A549 (cell line): ENCODE data around the gene CAMKV. TPM values are rescaled to one million over a fixed set of nuclear protein-coding genes. Genes with fewer than 3 reads are reported as not detected.
"Not testable (repeated sequence)": the region's sequence is repeated elsewhere in the genome, so short reads cannot be mapped to it uniquely, and the experiment has no call there.

Source experiments
- ATAC-seq, 2 experiments: fragments of 200-7000 bp in 1 of 2; fragments of >200 bp in 1 of 2; cut with Nextera tagmentation in 1 of 2; cut with Tn5 transposase in 1 of 2; 3 replicates each; pipeline versions ENCODE4 v1.8.0 to v1.9.1; 2018 to 2020; ENCODE audit warnings: mild to moderate bottlenecking in 1 of 2, moderate library complexity in 1 of 2
- CTCF ChIA-PET: fragments of 300-600 bp; sonication (Branson Sonifier 250); formaldehyde crosslinking; extraction: SDS; loops from one replicate; lab custom pipeline; 2021; ENCODE audit warnings: antibody characterized with exemption, inconsistent platforms; lab: Yijun Ruan, JAX
- POLR2A ChIA-PET: fragments of 350-600 bp; formaldehyde crosslinking; extraction: SDS; loops from one replicate; lab custom pipeline; 2021; ENCODE audit warnings: antibody characterized with exemption, inconsistent platforms; lab: Yijun Ruan, JAX
- DNase-seq, 2 experiments: peaks; one replicate each; pipeline versions ENCODE4 v3.0.0 to v3.0.0-alpha.2; 2011 to 2016; ENCODE audit warnings: low read depth in 1 of 2, low spot score in 1 of 2
- FAIRE-seq: peaks from 2 replicates; lab custom pipeline; 2011; peaks lifted over from hg19 to GRCh38; lab: Jason Lieb, UNC
- H3K27ac ChIP-seq, 2 experiments: fragments of >200 bp; sonication (Bioruptor Twin); formaldehyde crosslinking; 3 replicates each; pipeline ENCODE4 v1.5.1; 2016 to 2017
- H3K4me1 ChIP-seq: fragments of >200 bp; sonication (Bioruptor Twin); formaldehyde crosslinking; 3 replicates; pipeline ENCODE4 v1.6.1; 2016
- H3K4me2 ChIP-seq: fragments of >200 bp; sonication (Bioruptor Twin); formaldehyde crosslinking; 3 replicates; pipeline ENCODE4 v1.6.1; 2016
- H3K4me3 ChIP-seq: fragments of >200 bp; sonication (Bioruptor Twin); formaldehyde crosslinking; 3 replicates; pipeline ENCODE4 v1.5.1; 2016
- H3K9me3 ChIP-seq: fragments of >200 bp; sonication (Bioruptor Twin); formaldehyde crosslinking; 3 replicates; pipeline ENCODE4 v1.6.1; 2016
- CEBPB ChIP-seq, 2 experiments: fragments of >200 bp in 1 of 2; sonication (Bioruptor Twin) in 1 of 2; formaldehyde crosslinking in 1 of 2; IDR thresholded peaks; 2 replicates each; pipeline ENCODE4 v1.6.1; 2012 to 2016
- CHD2 ChIP-seq: fragments of 150-350 bp; IDR thresholded peaks from 2 replicates; pipeline ENCODE4 v1.6.1; 2014; ENCODE audit warnings: low read length; ENCODE audit not compliant: partially characterized antibody
- FOXS1 ChIP-seq: fragments of 250-450 bp; sonication (Bioruptor Pico); IDR thresholded peaks from 2 replicates; pipeline ENCODE4 v1.5.0; 2020; ENCODE audit warnings: mild to moderate bottlenecking, moderate library complexity
- HOXA7 ChIP-seq: fragments of 250-450 bp; sonication (Bioruptor Pico); IDR thresholded peaks from 2 replicates; pipeline ENCODE4 v1.5.0; 2020; ENCODE audit warnings: mild to moderate bottlenecking, moderate library complexity
- JUN ChIP-seq, 2 experiments: fragments of >200 bp; sonication (Bioruptor Twin); formaldehyde crosslinking; IDR thresholded peaks; 2 replicates in 1 of 2; 3 replicates in 1 of 2; pipeline ENCODE4 v1.6.1; 2016 to 2017
- JUNB ChIP-seq: fragments of >200 bp; sonication (Bioruptor Twin); formaldehyde crosslinking; IDR thresholded peaks from 2 replicates; pipeline ENCODE4 v1.6.1; 2016
- MAFK ChIP-seq: fragments of 450-650 bp; IDR thresholded peaks from 2 replicates; pipeline ENCODE4 v1.6.1; 2014; ENCODE audit not compliant: partially characterized antibody
- MAZ ChIP-seq: fragments of 150-350 bp; IDR thresholded peaks from 2 replicates; pipeline ENCODE4 v1.6.1; 2014; ENCODE audit warnings: antibody characterized with exemption, low read depth, low read length, borderline replicate concordance
- PHF8 ChIP-seq: fragments of 200-600 bp; sonication (generic); IDR thresholded peaks from 2 replicates; pipeline ENCODE4 v1.6.1; 2016; ENCODE audit warnings: low read depth, mild to moderate bottlenecking, antibody characterized with exemption, moderate library complexity, borderline replicate concordance
- POLR2A ChIP-seq: IDR thresholded peaks from 2 replicates; pipeline ENCODE4 v1.6.1; 2012; ENCODE audit warnings: mild to moderate bottlenecking, low read length
- RAD21 ChIP-seq, 2 experiments: fragments of >200 bp in 1 of 2; sonication (Bioruptor Twin) in 1 of 2; formaldehyde crosslinking in 1 of 2; IDR thresholded peaks in 1 of 2; conservative IDR thresholded peaks in 1 of 2; 2 replicates in 1 of 2; 3 replicates in 1 of 2; pipeline ENCODE4 v1.6.1; 2012 to 2018; ENCODE audit warnings: inconsistent platforms in 1 of 2
- RCOR1 ChIP-seq: fragments of 150-350 bp; IDR thresholded peaks from 2 replicates; pipeline ENCODE4 v1.6.1; 2014; ENCODE audit warnings: antibody characterized with exemption, low read length, low read depth
- SMC3 ChIP-seq: fragments of >200 bp; sonication (Bioruptor Twin); formaldehyde crosslinking; IDR thresholded peaks from 3 replicates; pipeline ENCODE4 v1.6.1; 2018; ENCODE audit warnings: inconsistent platforms
- SREBF2 ChIP-seq: fragments of 450-650 bp; IDR thresholded peaks from 2 replicates; pipeline ENCODE4 v1.6.1; 2014; ENCODE audit warnings: mild to moderate bottlenecking, moderate library complexity
- TFCP2L1 ChIP-seq: fragments of 250-450 bp; sonication (Bioruptor Pico); IDR thresholded peaks from 2 replicates; pipeline ENCODE4 v1.5.0; 2021; ENCODE audit warnings: mild to moderate bottlenecking
- ZSCAN20 ChIP-seq: fragments of 250-450 bp; sonication (Bioruptor Pico); IDR thresholded peaks from 2 replicates; pipeline ENCODE4 v1.8.0; 2022; ENCODE audit warnings: mild to moderate bottlenecking, moderate library complexity
- WGBS: methylation state at CpG from one replicate; pipeline ENCODE4 v1.1.6; 2017; ENCODE audit errors: missing lambda C conversion rate; 5-methylcytosine and 5-hydroxymethylcytosine counted together
- polyA plus RNA-seq, 4 experiments: library from polyadenylated mRNA; depleted of rRNA in 3 of 4; stranded (reverse); fragments of >200 nt; fragmentation: RNase III in 1 of 4; extraction: RNeasy Plus Mini Kit Qiagen cat#74134 plus additional on column Dnase treatment in 1 of 4; gene quantifications; 2 replicates in 3 of 4; 3 replicates in 1 of 4; pipeline ENCODE4 v1.2.3, GENCODE V29; 2011 to 2017
- TF ChIP-seq, protein P1 (sequence below): fragments of >200 bp; sonication (Bioruptor Twin); formaldehyde crosslinking; IDR thresholded peaks from 3 replicates; pipeline ENCODE4 v1.5.1; 2016
- TF ChIP-seq, protein P2 (sequence below): fragments of 150-350 bp; IDR thresholded peaks from 2 replicates; pipeline ENCODE4 v1.6.1; 2014; ENCODE audit warnings: low read depth, mild to moderate bottlenecking, low read length
- TF ChIP-seq, protein P3 (sequence below): IDR thresholded peaks from 2 replicates; pipeline ENCODE4 v1.6.1; 2012; ENCODE audit warnings: low read depth, borderline replicate concordance
- TF ChIP-seq, protein P4 (sequence below): IDR thresholded peaks from 2 replicates; pipeline ENCODE4 v1.6.1; 2012

The CAMKV gene
- polyA plus RNA-seq, 2 of the 4 experiments (the other 2 are of a cell fraction): 0.31 to 0.46 TPM

DNA sequence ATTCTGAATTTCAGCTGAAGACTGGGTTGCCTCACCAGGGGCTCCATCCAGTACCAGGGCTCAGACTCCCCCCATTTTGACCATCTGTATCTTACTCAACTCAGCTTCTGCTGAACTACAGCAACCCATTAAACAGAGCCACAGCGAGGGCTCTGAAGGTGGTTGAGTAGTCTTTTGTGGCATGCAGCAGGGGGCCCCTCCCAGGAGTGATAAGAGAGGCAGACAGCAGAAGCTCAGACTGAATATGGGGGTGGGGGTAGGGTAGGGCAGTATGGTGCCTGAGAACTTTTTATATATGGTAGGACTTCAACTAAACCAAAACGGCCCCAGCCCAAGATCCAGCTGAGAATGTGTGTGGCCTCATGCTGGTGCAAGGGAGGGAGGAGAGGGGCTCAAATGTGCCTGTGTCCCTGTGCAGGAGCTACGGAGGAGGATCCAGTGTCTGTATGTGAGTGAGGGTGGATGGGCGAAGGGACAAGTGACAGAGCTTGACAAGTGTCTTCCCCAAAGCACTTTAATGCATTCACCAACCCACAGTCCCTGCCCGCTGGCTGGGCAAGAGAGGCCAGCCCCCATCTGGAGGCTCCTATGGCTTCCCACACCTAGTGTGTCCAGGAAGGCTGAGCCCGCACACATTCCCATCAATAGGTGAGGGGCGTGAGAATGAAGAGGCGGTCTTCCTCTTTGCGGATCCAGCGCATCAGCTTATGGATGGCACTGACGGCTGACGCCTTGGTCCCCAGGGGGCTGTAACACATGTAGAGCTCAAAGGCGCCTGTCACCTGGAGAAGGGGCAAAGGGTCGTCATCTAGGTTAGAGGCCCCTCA, 38.9 kb upstream of the CAMKV start:
- CTCF ChIA-PET: interaction anchor here (1.0 to 3.8 kb wide), 5 partner anchors 9 to 107 kb away, joined by 3 to 37 read pairs (median 3); partner anchors contain the start of gene INKA1
- ATAC-seq (no peak), FAIRE-seq (no peak), DNase-seq (no peak)
- WGBS: 91% methylated on average over 13 of the region's 14 CpGs
- Histone ChIP-seq H3K4me1 (peaks cover 19% of the 10 kb centered on the region), H3K4me3 (no peak overlapping the region), H3K9me3 (no peaks in the 10 kb centered on the region), H3K4me2 (no peak overlapping the region), H3K27ac (no peak overlapping the region)
- POLR2A ChIA-PET: no interaction called here
- no peak for TF ChIP-seq TFCP2L1 (CRISPR knock-in tag)

DNA sequence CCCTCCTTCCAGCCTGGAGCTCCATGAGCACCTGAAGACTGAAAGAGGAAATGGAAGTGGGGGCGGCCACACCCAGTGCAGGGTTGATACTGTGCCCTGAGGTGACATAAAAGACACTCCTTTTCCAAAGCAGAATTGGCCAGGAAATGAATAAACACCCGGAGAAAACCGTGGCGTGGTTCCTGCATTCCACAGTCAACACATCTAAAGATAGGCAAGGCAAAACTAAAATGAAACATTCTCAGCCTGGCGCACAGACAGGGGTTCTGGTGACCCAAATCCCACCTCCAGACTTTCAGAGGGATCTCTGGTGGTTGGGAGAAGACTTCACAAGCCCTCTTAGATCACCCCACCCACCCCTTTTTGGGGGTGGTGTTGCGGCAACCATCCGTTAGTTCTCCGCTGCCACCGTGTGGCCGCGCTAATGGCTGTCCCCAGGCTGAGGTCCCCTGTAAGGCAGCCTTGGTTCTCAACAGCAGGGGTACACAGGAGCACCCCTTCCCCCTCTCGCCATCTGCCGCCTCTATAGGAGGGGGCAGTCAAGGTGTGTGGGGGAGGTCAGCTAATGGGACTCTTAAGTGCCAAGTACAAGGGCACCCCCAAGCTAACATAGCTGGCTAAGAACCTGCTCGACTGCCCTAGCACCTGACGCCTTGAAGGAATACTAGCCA, 36.5 kb upstream of the CAMKV start:
- WGBS: 22% methylated on average over 8 of the region's 15 CpGs
- ATAC-seq: peak; percentile 63 to 74; a peak in 5 of 6 replicates
- Histone ChIP-seq H3K4me2 (peak overlapping the region; percentile 85), H3K27ac (peak overlapping the region; percentile 51 to 84), H3K4me1 (peaks cover 42% of the 10 kb centered on the region), H3K4me3 (peak overlapping the region; percentile 24; the same call in 1 of the 3 replicates), H3K9me3 (no peaks in the 10 kb centered on the region)
- DNase-seq: peak; percentile 55 to 82
- TF ChIP-seq FOXS1 (no peak), RAD21 (conservative IDR thresholded peaks at IDR 0.05 in 1 of 2, IDR thresholded peaks at IDR 0.05 in 1 of 2) (peak; percentile 81 to 83), CHD2 (no peak), SMC3 (peak; percentile 84), HOXA7 (CRISPR knock-in tag) (no peak)
- TF ChIP-seq, protein P1, sequence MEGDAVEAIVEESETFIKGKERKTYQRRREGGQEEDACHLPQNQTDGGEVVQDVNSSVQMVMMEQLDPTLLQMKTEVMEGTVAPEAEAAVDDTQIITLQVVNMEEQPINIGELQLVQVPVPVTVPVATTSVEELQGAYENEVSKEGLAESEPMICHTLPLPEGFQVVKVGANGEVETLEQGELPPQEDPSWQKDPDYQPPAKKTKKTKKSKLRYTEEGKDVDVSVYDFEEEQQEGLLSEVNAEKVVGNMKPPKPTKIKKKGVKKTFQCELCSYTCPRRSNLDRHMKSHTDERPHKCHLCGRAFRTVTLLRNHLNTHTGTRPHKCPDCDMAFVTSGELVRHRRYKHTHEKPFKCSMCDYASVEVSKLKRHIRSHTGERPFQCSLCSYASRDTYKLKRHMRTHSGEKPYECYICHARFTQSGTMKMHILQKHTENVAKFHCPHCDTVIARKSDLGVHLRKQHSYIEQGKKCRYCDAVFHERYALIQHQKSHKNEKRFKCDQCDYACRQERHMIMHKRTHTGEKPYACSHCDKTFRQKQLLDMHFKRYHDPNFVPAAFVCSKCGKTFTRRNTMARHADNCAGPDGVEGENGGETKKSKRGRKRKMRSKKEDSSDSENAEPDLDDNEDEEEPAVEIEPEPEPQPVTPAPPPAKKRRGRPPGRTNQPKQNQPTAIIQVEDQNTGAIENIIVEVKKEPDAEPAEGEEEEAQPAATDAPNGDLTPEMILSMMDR: peak; percentile 74
- ChIA-PET POLR2A (interaction anchor here (0.6 kb wide), 1 partner anchor 103 kb away, joined by 3 read pairs; the partner anchor contains the start of gene INKA1), CTCF (interaction anchor here (0.6 to 4.9 kb wide), 28 partner anchors 9 to 205 kb away, joined by 3 to 46 read pairs (median 4); partner anchors contain the start of genes CAMKV, CDHR4 and INKA1)
- FAIRE-seq: no peak

DNA sequence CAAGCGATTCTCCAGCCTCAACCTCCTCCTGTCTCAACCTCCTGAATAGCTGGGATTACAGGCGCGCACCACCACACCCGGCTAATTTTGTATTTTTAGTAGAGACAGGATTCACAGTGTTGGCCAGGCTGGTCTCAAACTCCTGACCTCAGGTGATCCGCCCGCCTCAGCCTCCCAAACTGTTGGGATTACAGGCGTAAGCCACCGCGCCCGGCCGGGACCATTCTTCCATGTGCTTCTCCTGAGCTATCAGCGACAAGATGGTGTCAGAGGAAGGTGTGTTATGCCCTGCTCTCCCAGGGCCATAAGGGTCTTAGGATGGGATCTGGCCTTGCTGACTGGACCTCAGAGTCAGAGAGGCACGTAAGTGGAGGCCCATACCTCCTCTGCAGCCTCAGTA, 34.7 kb upstream of the CAMKV start:
- Histone ChIP-seq H3K4me3 (peak overlapping the region; percentile 34; the same call in 1 of the 3 replicates), H3K4me1 (peaks cover 59% of the 10 kb centered on the region), H3K27ac (peak overlapping the region; percentile 85 to 93), H3K4me2 (peak overlapping the region; percentile 84)
- DNase-seq, ATAC-seq, POLR2A ChIA-PET, H3K9me3 ChIP-seq, FAIRE-seq: not testable (repeated sequence)
- CTCF ChIA-PET: interaction anchor here (0.8 to 4.9 kb wide), 5 partner anchors 9 to 102 kb away, joined by 3 to 46 read pairs (median 5); partner anchors contain the start of gene INKA1
- WGBS: 83% methylated on average over 9 of the region's 13 CpGs

DNA sequence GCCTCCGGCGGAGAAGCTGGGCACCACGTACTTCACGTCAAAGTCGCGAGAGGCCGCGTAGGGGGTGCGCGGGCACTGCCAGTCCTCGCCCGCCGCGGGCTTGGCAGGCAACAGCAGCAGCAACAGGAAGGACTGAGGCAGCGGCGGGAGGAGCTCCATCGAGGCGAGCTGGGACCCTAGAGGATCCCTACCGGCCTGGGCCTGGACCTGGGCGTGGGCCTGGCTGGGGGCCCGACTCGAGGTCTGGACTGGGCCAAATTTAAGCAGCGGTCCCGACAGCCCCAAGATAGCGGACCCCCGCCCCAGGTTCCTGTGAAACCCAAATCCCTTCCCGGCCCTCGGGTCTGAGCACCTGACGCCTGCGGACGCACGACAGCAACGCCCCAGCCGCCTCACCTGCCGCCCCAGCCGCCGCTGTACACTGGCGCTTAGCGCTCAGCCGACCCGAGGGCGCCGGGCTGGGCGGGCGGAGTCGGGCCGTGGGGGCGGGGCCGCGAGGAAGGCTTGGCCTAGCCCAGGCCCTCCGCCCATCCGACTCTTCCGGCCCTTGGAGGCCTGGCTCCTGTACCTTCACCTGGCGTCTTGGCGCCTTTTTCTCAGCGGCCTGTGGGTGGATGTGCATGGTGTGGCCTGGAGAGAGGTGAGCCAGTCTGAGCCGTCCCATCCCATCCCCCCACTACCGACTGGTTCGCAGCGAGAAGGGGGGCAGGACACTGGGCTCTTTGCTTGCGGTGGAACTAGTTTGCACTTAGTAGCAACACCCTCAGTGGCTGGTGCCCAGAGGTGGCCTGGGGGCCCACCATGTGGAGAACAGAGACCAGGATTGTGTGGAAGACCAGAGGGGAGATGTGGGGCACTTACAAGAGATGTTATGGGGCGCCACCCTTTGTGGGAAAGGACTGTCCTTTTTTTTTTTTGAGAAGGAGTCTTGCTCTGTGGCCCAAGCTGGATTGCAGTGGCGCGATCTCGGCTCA, 34.0 kb upstream of the CAMKV start, which contains the start of gene MST1R:
Gene MST1R, minus strand, starts transcription at position 423 of the 974 bp plus-strand sequence. Its CDS starts 264 bp downstream, at position 159.
- Histone ChIP-seq H3K27ac (peak within 1 kb of the TSS; percentile 85 to 93), H3K4me3 (peak within 1 kb of the TSS; percentile 34), H3K9me3 (no peaks in the 10 kb centered on the region), H3K4me2 (peak within 1 kb of the TSS; percentile 84), H3K4me1 (peaks cover 62% of the 10 kb centered on the region)
- ChIA-PET CTCF (interaction anchor here (0.8 to 4.9 kb wide), 4 partner anchors 25 to 101 kb away, joined by 3 to 46 read pairs (median 15); partner anchors contain the start of gene INKA1), POLR2A (no interaction called here)
- TF ChIP-seq POLR2A: peak; percentile 48; the same call in 1 of the 2 replicates
- TF ChIP-seq MAFK: no peak
- TF ChIP-seq, protein P2, sequence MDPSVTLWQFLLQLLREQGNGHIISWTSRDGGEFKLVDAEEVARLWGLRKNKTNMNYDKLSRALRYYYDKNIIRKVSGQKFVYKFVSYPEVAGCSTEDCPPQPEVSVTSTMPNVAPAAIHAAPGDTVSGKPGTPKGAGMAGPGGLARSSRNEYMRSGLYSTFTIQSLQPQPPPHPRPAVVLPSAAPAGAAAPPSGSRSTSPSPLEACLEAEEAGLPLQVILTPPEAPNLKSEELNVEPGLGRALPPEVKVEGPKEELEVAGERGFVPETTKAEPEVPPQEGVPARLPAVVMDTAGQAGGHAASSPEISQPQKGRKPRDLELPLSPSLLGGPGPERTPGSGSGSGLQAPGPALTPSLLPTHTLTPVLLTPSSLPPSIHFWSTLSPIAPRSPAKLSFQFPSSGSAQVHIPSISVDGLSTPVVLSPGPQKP: no peak
- TF ChIP-seq CEBPB (IDR thresholded peaks at IDR 0.05): no peak
- TF ChIP-seq SREBF2: no peak
- TF ChIP-seq RCOR1: no peak
- no peak for TF ChIP-seq MAZ
- peak in 1 of 2 experiments; percentile 41; a peak in 1 of 5 replicates for TF ChIP-seq JUN (IDR thresholded peaks at IDR 0.05)
- no peak for TF ChIP-seq JUNB
- no peak for TF ChIP-seq PHF8
- TF ChIP-seq, protein P3, sequence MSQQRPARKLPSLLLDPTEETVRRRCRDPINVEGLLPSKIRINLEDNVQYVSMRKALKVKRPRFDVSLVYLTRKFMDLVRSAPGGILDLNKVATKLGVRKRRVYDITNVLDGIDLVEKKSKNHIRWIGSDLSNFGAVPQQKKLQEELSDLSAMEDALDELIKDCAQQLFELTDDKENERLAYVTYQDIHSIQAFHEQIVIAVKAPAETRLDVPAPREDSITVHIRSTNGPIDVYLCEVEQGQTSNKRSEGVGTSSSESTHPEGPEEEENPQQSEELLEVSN: peak; percentile 61; the same call in 1 of the 2 replicates
- TF ChIP-seq ZSCAN20 (CRISPR knock-in tag): no peak
- TF ChIP-seq, protein P4, sequence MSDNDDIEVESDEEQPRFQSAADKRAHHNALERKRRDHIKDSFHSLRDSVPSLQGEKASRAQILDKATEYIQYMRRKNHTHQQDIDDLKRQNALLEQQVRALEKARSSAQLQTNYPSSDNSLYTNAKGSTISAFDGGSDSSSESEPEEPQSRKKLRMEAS: peak; percentile 41; the same call in 1 of the 2 replicates
- 60% methylated on average over 25 of the region's 65 CpGs for WGBS
- FAIRE-seq: no peak
- DNase-seq: peak; percentile 74 to 76
- peak; percentile 68 to 85 for ATAC-seq
